Stomach (tissue), 4 donors: Measurements from ENCODE around the gene ELAVL2.

Source experiments
- CTCF ChIP-seq, 7 experiments: fragments of 450-650 bp in 4 of 7; fragments of 200-600 bp in 3 of 7; sonication (generic) in 3 of 7; IDR thresholded peaks; one replicate each; pipeline ENCODE4 v1.5.1; 2016 to 2019; ENCODE audit warnings: antibody characterized with exemption in 7 of 7, control low read depth in 2 of 7, mild to moderate bottlenecking in 1 of 7
- EP300 ChIP-seq: sonication (generic); formaldehyde crosslinking; IDR thresholded peaks from one replicate; pipeline ENCODE4 v1.6.1; 2017; ENCODE audit warnings: antibody characterized with exemption
- POLR2A ChIP-seq, 4 donors: fragments of 450-650 bp; IDR thresholded peaks; one replicate each; pipeline ENCODE4 v1.6.1; 2016; ENCODE audit warnings: antibody characterized with exemption in 4 of 4, control low read depth in 2 of 4, mild to moderate bottlenecking in 1 of 4, moderate library complexity in 1 of 4

GRCh38 chr9:23751633-23752032, 74.4 kb downstream of the ELAVL2 start:
- TF ChIP-seq CTCF (IDR thresholded peaks at IDR 0.05), result no peak
- no peak for TF ChIP-seq EP300
- TF ChIP-seq POLR2A (IDR thresholded peaks at IDR 0.05), result no peak
